GM23338 (cell line): Measurements from ENCODE around the gene EMC9.

Experiments
- CREB1 ChIP-seq: fragments of 250-450 bp; sonication (Bioruptor Pico); IDR thresholded peaks from 2 replicates; pipeline ENCODE4 v1.5.0; 2020; ENCODE audit warnings: low read depth, mild to moderate bottlenecking, moderate library complexity
- ETS1 ChIP-seq: IDR thresholded peaks from 2 replicates; pipeline ENCODE4 v1.6.1; 2016; ENCODE audit warnings: antibody characterized with exemption
- EZH2 ChIP-seq: fragments of 200-600 bp; sonication (generic); IDR thresholded peaks from one replicate; pipeline ENCODE4 v1.8.0; 2017; ENCODE audit warnings: antibody characterized with exemption, mild to moderate bottlenecking, low read depth; ENCODE audit not compliant: unreplicated experiment
- EZH2phosphoT487 ChIP-seq: fragments of 200-600 bp; sonication (generic); IDR thresholded peaks from one replicate; pipeline ENCODE4 v1.8.1; 2018; ENCODE audit warnings: antibody characterized with exemption; ENCODE audit not compliant: unreplicated experiment
- JUNB ChIP-seq: IDR thresholded peaks from one replicate; pipeline ENCODE4 v1.6.1; 2016; ENCODE audit warnings: antibody characterized with exemption; ENCODE audit not compliant: unreplicated experiment
- NANOG ChIP-seq: IDR thresholded peaks from 2 replicates; pipeline ENCODE4 v1.6.1; 2016; ENCODE audit warnings: antibody characterized with exemption, borderline replicate concordance
- POLR2AphosphoS5 ChIP-seq: IDR thresholded peaks from 2 replicates; pipeline ENCODE4 v1.6.1; 2016; ENCODE audit warnings: antibody characterized with exemption, low read depth
- ZNF114 ChIP-seq: fragments of 250-450 bp; sonication (Bioruptor Pico); IDR thresholded peaks from 2 replicates; pipeline ENCODE4 v1.5.0; 2020; ENCODE audit warnings: mild to moderate bottlenecking, moderate library complexity
- ZNF462 ChIP-seq: fragments of 250-450 bp; sonication (Bioruptor Pico); IDR thresholded peaks from 2 replicates; pipeline ENCODE4 v1.5.0; 2020; ENCODE audit warnings: mild to moderate bottlenecking, moderate library complexity
- TF ChIP-seq, protein P1 (sequence below), 2 experiments: fragments of 200-600 bp in 1 of 2; sonication (generic) in 1 of 2; conservative IDR thresholded peaks; 2 replicates each; pipeline versions ENCODE4 v1.5.1 to v1.6.1; 2016 to 2017; ENCODE audit warnings: antibody characterized with exemption in 2 of 2, low read depth in 2 of 2, mild to moderate bottlenecking in 2 of 2, moderate library complexity in 1 of 2
- TF ChIP-seq, protein P2 (sequence below): IDR thresholded peaks from one replicate; pipeline ENCODE4 v1.6.1; 2018; ENCODE audit warnings: antibody characterized with exemption; ENCODE audit not compliant: unreplicated experiment

DNA sequence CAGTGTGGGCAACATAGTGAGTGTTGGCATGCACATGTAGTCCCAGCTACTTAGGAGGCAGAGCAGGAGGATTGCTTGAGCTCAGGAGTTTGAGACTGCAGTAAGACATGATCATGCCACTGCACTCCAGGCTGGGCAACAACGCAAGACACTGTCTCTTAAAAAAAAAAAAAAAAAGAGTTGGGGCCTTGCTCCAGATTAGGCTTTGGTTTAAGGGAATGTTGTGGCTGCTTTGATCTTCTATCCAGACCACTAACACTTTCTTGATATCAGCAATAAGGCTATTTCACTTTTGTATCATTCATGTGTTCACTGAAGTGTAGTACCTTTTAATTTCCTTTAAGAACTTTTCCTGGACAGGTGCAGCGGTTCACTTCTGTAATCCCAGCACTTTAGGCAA, 13.7 kb downstream of the EMC9 start:
- TF ChIP-seq, protein P1, sequence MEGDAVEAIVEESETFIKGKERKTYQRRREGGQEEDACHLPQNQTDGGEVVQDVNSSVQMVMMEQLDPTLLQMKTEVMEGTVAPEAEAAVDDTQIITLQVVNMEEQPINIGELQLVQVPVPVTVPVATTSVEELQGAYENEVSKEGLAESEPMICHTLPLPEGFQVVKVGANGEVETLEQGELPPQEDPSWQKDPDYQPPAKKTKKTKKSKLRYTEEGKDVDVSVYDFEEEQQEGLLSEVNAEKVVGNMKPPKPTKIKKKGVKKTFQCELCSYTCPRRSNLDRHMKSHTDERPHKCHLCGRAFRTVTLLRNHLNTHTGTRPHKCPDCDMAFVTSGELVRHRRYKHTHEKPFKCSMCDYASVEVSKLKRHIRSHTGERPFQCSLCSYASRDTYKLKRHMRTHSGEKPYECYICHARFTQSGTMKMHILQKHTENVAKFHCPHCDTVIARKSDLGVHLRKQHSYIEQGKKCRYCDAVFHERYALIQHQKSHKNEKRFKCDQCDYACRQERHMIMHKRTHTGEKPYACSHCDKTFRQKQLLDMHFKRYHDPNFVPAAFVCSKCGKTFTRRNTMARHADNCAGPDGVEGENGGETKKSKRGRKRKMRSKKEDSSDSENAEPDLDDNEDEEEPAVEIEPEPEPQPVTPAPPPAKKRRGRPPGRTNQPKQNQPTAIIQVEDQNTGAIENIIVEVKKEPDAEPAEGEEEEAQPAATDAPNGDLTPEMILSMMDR (conservative IDR thresholded peaks at IDR 0.05; ENCODE audit: low read depth in 2 of 2): no peak
- TF ChIP-seq, protein P2, sequence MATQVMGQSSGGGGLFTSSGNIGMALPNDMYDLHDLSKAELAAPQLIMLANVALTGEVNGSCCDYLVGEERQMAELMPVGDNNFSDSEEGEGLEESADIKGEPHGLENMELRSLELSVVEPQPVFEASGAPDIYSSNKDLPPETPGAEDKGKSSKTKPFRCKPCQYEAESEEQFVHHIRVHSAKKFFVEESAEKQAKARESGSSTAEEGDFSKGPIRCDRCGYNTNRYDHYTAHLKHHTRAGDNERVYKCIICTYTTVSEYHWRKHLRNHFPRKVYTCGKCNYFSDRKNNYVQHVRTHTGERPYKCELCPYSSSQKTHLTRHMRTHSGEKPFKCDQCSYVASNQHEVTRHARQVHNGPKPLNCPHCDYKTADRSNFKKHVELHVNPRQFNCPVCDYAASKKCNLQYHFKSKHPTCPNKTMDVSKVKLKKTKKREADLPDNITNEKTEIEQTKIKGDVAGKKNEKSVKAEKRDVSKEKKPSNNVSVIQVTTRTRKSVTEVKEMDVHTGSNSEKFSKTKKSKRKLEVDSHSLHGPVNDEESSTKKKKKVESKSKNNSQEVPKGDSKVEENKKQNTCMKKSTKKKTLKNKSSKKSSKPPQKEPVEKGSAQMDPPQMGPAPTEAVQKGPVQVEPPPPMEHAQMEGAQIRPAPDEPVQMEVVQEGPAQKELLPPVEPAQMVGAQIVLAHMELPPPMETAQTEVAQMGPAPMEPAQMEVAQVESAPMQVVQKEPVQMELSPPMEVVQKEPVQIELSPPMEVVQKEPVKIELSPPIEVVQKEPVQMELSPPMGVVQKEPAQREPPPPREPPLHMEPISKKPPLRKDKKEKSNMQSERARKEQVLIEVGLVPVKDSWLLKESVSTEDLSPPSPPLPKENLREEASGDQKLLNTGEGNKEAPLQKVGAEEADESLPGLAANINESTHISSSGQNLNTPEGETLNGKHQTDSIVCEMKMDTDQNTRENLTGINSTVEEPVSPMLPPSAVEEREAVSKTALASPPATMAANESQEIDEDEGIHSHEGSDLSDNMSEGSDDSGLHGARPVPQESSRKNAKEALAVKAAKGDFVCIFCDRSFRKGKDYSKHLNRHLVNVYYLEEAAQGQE: no peak
- TF ChIP-seq POLR2AphosphoS5 (no peak), ETS1 (no peak), ZNF114 (CRISPR knock-in tag) (no peak), EZH2phosphoT487 (no peak), EZH2 (no peak), NANOG (no peak), CREB1 (CRISPR knock-in tag) (no peak), ZNF462 (CRISPR knock-in tag) (no peak), JUNB (no peak)
